ENCODE data around the gene MSH5. TPM values are rescaled to one million over a fixed set of nuclear protein-coding genes. Genes with fewer than 3 reads are reported as not detected.

The MSH5 gene
- total and polyA plus RNA-seq, 9 of the 15 experiments (the other 6 are each of a cell fraction or from before 2014, with no cell fraction given) = 12.5 to 104 (median 46.6) TPM

DNA sequence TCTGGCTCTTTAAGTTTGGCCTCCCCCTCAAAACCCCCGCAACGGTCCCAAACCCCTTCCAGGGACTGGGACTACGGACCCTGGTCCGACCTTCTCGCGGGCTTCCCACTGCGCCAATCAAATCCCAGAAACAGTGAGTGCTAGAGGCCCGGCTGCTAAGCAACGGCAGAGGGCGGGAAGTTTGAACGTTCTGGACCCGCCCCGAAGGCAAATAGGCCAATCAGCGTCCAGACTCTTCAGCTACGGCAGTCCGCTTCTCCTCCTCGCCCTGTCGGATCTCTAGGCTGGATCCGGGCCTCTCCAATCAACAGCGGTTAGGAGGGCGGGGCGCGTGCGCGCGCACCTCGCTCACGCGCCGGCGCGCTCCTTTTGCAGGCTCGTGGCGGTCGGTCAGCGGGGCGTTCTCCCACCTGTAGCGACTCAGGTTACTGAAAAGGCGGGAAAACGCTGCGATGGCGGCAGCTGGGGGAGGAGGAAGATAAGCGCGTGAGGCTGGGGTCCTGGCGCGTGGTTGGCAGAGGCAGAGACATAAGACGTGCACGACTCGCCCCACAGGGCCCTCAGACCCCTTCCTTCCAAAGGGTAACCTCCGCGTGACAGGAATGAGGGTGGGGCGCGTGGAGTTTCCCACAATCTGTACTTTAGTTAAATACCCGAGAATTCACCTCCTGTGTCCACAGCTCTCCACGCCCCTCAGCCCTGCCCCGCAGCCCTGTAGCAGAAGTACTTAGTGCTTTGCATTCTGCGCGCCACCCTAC, at the start of gene MSH5 (continued):
- TF ChIP-seq, protein P1, sequence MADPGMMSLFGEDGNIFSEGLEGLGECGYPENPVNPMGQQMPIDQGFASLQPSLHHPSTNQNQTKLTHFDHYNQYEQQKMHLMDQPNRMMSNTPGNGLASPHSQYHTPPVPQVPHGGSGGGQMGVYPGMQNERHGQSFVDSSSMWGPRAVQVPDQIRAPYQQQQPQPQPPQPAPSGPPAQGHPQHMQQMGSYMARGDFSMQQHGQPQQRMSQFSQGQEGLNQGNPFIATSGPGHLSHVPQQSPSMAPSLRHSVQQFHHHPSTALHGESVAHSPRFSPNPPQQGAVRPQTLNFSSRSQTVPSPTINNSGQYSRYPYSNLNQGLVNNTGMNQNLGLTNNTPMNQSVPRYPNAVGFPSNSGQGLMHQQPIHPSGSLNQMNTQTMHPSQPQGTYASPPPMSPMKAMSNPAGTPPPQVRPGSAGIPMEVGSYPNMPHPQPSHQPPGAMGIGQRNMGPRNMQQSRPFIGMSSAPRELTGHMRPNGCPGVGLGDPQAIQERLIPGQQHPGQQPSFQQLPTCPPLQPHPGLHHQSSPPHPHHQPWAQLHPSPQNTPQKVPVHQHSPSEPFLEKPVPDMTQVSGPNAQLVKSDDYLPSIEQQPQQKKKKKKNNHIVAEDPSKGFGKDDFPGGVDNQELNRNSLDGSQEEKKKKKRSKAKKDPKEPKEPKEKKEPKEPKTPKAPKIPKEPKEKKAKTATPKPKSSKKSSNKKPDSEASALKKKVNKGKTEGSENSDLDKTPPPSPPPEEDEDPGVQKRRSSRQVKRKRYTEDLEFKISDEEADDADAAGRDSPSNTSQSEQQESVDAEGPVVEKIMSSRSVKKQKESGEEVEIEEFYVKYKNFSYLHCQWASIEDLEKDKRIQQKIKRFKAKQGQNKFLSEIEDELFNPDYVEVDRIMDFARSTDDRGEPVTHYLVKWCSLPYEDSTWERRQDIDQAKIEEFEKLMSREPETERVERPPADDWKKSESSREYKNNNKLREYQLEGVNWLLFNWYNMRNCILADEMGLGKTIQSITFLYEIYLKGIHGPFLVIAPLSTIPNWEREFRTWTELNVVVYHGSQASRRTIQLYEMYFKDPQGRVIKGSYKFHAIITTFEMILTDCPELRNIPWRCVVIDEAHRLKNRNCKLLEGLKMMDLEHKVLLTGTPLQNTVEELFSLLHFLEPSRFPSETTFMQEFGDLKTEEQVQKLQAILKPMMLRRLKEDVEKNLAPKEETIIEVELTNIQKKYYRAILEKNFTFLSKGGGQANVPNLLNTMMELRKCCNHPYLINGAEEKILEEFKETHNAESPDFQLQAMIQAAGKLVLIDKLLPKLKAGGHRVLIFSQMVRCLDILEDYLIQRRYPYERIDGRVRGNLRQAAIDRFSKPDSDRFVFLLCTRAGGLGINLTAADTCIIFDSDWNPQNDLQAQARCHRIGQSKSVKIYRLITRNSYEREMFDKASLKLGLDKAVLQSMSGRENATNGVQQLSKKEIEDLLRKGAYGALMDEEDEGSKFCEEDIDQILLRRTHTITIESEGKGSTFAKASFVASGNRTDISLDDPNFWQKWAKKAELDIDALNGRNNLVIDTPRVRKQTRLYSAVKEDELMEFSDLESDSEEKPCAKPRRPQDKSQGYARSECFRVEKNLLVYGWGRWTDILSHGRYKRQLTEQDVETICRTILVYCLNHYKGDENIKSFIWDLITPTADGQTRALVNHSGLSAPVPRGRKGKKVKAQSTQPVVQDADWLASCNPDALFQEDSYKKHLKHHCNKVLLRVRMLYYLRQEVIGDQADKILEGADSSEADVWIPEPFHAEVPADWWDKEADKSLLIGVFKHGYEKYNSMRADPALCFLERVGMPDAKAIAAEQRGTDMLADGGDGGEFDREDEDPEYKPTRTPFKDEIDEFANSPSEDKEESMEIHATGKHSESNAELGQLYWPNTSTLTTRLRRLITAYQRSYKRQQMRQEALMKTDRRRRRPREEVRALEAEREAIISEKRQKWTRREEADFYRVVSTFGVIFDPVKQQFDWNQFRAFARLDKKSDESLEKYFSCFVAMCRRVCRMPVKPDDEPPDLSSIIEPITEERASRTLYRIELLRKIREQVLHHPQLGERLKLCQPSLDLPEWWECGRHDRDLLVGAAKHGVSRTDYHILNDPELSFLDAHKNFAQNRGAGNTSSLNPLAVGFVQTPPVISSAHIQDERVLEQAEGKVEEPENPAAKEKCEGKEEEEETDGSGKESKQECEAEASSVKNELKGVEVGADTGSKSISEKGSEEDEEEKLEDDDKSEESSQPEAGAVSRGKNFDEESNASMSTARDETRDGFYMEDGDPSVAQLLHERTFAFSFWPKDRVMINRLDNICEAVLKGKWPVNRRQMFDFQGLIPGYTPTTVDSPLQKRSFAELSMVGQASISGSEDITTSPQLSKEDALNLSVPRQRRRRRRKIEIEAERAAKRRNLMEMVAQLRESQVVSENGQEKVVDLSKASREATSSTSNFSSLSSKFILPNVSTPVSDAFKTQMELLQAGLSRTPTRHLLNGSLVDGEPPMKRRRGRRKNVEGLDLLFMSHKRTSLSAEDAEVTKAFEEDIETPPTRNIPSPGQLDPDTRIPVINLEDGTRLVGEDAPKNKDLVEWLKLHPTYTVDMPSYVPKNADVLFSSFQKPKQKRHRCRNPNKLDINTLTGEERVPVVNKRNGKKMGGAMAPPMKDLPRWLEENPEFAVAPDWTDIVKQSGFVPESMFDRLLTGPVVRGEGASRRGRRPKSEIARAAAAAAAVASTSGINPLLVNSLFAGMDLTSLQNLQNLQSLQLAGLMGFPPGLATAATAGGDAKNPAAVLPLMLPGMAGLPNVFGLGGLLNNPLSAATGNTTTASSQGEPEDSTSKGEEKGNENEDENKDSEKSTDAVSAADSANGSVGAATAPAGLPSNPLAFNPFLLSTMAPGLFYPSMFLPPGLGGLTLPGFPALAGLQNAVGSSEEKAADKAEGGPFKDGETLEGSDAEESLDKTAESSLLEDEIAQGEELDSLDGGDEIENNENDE (IDR thresholded peaks at IDR 0.05; ENCODE audit: low read depth, low read length) = no peak
- TF ChIP-seq ELF2 (CRISPR knock-in tag; IDR thresholded peaks at IDR 0.05) (no peak), KDM4B (IDR thresholded peaks at IDR 0.05; ENCODE audit: borderline replicate concordance in 2 of 2, low read depth in 1 of 2) (no peak), SMAD2 (IDR thresholded peaks at IDR 0.05; ENCODE audit: low read depth, low read length) (no peak), STAT5B (CRISPR knock-in tag; IDR thresholded peaks at IDR 0.05) (no peak), YY1 (IDR thresholded peaks at IDR 0.05; ENCODE audit: borderline replicate concordance in 1 of 3, control insufficient read depth in 1 of 3, extremely low read depth in 1 of 3, insufficient read depth in 3 of 3, insufficient read length in 1 of 3, insufficient replicate concordance in 2 of 3, low read depth in 1 of 3, low read length in 2 of 3) (peak in 2 of 3 experiments; percentile 72 to 96), NRF1 (conservative IDR thresholded peaks at IDR 0.05 in 1 of 2, IDR thresholded peaks at IDR 0.05 in 1 of 2) (peak; percentile 99), CCNT2 (IDR thresholded peaks at IDR 0.05; ENCODE audit: borderline replicate concordance, extremely low read depth, insufficient read length, low read depth, low read length) (no peak), ZNF282 (CRISPR knock-in tag; IDR thresholded peaks at IDR 0.05) (no peak), SNIP1 (IDR thresholded peaks at IDR 0.05; ENCODE audit: low read depth) (no peak), RUNX1 (IDR thresholded peaks at IDR 0.05; ENCODE audit: low read depth) (no peak), ZNF146 (CRISPR knock-in tag; IDR thresholded peaks at IDR 0.05; ENCODE audit: unreplicated experiment) (no peak), BRF1 (IDR thresholded peaks at IDR 0.05; ENCODE audit: borderline replicate concordance, extremely low read depth, insufficient read length) (no peak)
- TF ChIP-seq, protein P2, sequence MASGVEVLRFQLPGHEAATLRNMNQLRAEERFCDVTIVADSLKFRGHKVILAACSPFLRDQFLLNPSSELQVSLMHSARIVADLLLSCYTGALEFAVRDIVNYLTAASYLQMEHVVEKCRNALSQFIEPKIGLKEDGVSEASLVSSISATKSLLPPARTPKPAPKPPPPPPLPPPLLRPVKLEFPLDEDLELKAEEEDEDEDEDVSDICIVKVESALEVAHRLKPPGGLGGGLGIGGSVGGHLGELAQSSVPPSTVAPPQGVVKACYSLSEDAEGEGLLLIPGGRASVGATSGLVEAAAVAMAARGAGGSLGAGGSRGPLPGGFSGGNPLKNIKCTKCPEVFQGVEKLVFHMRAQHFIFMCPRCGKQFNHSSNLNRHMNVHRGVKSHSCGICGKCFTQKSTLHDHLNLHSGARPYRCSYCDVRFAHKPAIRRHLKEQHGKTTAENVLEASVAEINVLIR (CRISPR knock-in tag; IDR thresholded peaks at IDR 0.05) = no peak; the same call in 1 of the 2 replicates
